ENCODE results near the gene SLC9A8.

GRCh38 chr20:49915380-49916145 is 102.9 kb downstream of the SLC9A8 start, which contains the start of gene SPATA2:
- TF ChIP-seq TAF1 (IDR thresholded peaks at IDR 0.05; ENCODE audit: borderline replicate concordance, low read depth, low read length), result peak; percentile 84
- TF ChIP-seq POLR2A (IDR thresholded peaks at IDR 0.05; ENCODE audit: low read depth, low read length), result peak; percentile 85; the same call in 1 of the 2 replicates
- no peak; the same call in 1 of the 2 replicates for TF ChIP-seq POLR2AphosphoS5 (IDR thresholded peaks at IDR 0.05; ENCODE audit: low read depth, low read length)
